Activated naive CD8-positive, alpha-beta T cell (primary cell): ENCODE measurements around the gene PBXIP1.
"Not testable (repeated sequence)": the region's sequence is repeated elsewhere in the genome, so short reads cannot be mapped to it uniquely, and the experiment has no call there.

Experiments used
- H3K27ac Mint-ChIP-seq: one replicate; pipeline ENCODE4 v1.8.0; 2021; ENCODE audit warnings: mixed read lengths
- H3K27me3 Mint-ChIP-seq: one replicate; pipeline ENCODE4 v1.8.0; 2021; ENCODE audit warnings: mixed read lengths
- H3K36me3 Mint-ChIP-seq: one replicate; pipeline ENCODE4 v1.8.0; 2021; ENCODE audit warnings: mixed read lengths
- H3K4me1 Mint-ChIP-seq: one replicate; pipeline ENCODE4 v1.8.0; 2021; ENCODE audit warnings: low read depth, mixed read lengths
- H3K4me3 Mint-ChIP-seq: one replicate; pipeline ENCODE4 v1.8.0; 2021; ENCODE audit warnings: mild to moderate bottlenecking, mixed read lengths
- H3K9me3 Mint-ChIP-seq: one replicate; pipeline ENCODE4 v1.8.0; 2021; ENCODE audit warnings: low read depth, mixed read lengths

PBXIP1 gene

DNA sequence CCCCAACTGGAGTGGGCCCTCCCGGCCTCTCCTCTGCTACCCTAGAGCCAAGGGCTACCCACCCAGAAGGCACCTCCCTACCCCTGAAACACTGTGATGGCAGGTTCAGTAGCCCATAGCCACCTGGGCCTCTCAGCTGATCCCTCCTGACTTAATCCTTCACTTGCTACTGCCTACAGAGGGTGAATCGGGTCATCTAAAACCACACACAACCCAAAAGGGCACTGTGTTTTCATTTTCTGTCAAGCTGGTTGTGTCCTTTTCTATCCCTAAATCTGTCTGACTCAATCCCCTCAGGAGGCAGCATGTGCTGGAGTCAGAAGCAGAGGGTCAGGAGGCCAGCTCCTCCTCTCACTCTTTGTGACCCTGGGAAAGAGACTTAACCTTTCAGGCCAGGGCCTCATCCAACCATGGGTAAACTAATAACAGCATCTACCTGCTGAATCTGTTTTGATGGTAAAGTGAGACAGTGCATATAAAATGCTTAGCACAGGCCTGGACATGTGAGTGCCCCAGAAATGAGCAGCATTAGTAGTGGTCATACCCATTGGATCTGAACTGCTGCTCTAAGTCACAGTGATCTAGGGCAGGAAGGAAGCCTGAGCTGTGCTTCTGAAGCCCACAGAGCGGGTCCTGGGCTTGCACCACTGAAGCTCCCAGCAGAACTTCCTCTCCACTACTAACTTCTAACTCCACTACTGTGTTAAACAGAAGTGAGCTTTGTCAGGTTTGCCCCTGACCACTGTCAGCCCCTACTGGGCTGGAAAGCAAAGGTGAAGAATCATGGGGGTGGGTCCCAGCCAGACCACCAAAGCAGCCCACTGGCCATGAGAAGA lies 30.3 kb downstream of the PBXIP1 start:
- Mint-ChIP-seq H3K27ac (no peak overlapping the region), H3K27me3 (no peaks in the 10 kb centered on the region), H3K4me3 (no peak overlapping the region), H3K4me1 (no peaks in the 10 kb centered on the region), H3K9me3 (no peaks in the 10 kb centered on the region), H3K36me3 (peaks cover 12% of the 10 kb centered on the region)

DNA sequence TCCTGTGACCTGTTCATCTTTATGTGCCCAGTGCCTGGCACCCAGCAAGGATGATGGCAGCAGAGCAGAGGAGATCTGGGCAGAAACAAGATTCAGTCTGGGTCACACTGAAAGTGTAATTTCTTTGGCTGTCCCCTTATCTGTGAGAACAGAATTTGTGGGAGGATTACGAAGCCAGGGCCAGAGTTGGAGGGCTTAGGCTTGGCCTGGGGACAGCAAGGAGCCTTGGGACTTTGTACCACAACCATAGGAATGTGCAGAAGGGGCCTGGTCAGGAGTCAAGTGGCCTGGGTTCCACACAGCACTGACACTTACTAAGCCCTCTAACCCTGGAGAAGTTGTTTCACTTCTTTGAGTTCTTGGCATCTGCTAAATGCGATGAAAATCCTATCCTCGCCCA lies 32.2 kb downstream of the PBXIP1 start:
- H3K36me3 Mint-ChIP-seq, result peaks cover 12% of the 10 kb centered on the region
- H3K27ac Mint-ChIP-seq, result no peak overlapping the region
- no peaks in the 10 kb centered on the region for H3K9me3 Mint-ChIP-seq
- H3K27me3 Mint-ChIP-seq, result no peaks in the 10 kb centered on the region
- H3K4me1 Mint-ChIP-seq, result no peaks in the 10 kb centered on the region
- H3K4me3 Mint-ChIP-seq, result no peak overlapping the region

DNA sequence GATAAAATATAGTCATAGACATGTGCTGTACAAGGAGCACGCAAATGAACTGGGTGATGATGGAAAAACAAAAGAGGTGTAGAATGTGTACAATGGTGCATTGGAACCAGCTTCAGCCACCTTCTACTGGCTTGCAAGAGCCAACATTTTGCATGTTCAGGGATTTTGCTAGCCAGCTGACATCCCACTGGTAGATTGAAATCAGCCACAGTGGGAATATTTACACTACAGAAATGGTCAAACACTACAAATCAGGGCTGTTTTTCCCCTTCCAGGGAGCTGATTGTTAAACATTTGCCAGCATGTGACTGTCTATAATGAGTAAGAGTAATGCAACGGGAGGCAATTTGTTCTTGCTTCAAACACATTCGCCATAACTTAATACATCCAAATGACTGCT lies 42.6 kb downstream of the PBXIP1 start:
- no peak overlapping the region for H3K27ac Mint-ChIP-seq
- no peaks in the 10 kb centered on the region for H3K9me3 Mint-ChIP-seq
- no peaks in the 10 kb centered on the region for H3K4me1 Mint-ChIP-seq
- H3K4me3 Mint-ChIP-seq, result no peak overlapping the region
- peaks cover 4% of the 10 kb centered on the region for H3K36me3 Mint-ChIP-seq
- no peaks in the 10 kb centered on the region for H3K27me3 Mint-ChIP-seq

DNA sequence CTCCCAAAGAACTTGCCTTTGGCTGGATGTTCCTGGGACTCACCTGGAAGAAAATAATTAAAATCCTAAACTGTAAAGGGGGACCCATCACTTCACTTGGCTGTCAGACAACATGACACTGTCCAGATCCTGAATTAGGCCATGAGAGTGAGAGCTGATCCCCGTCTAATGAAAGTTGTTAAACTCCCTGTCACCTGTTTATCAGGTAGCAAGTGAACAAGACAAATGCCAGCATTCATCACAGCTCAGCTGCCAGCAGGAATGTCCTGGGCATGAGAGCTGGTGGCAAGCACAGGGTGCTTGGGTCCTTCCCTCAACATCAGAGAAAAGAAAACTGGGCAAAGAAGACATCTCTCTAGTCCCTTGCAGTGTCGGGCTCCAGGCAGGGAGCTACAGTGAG lies 43.1 kb downstream of the PBXIP1 start:
- Mint-ChIP-seq H3K4me3 (no peak overlapping the region), H3K27me3 (no peaks in the 10 kb centered on the region), H3K27ac (no peak overlapping the region), H3K36me3 (peaks cover 4% of the 10 kb centered on the region), H3K4me1 (no peaks in the 10 kb centered on the region), H3K9me3 (no peaks in the 10 kb centered on the region)

DNA sequence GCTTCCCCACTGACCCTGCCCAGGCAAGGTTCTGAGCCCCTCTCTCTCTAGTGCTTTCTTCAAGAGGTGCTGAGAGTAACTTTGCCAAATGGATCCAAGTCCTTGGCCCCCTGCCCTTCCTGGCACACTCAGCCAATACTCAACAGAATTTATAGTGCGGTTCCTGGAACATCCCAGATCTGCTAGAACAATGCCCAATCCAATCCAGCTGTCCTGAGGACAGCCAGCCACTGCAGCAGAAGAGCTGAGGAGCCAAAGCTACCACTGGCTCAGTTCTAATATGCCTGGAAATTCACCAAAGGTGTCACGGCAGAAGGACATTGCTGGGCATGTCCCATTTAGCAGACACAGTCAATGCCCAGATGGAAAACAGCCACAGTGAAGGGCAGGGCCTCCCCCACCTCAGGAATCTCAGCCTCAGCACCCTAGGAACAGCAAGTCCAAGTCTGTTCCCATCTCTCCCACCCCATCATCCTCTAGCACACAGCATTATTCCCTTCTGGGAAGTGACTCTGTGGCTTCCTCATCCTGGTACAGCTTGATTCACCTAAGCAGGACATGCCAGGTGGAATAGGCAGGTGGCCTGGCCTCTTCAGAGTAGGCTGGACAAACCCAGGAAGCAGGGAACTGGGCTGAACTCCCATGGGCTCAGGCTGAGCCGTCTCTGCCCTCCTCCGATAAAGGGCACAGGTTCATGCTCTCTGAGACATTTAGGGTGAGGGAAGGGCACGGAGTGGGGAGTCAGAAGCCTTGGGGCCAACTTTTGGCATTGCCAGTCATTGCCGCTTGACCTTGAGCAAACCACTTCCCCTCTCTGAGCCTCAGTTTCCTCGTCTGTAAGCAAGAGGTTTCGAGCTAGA lies 44.0 kb downstream of the PBXIP1 start:
- no peaks in the 10 kb centered on the region for H3K27me3 Mint-ChIP-seq
- no peak overlapping the region for H3K4me3 Mint-ChIP-seq
- no peak overlapping the region for H3K27ac Mint-ChIP-seq
- H3K4me1 Mint-ChIP-seq, result no peaks in the 10 kb centered on the region
- H3K36me3 Mint-ChIP-seq, result peaks cover 4% of the 10 kb centered on the region
- no peaks in the 10 kb centered on the region for H3K9me3 Mint-ChIP-seq

DNA sequence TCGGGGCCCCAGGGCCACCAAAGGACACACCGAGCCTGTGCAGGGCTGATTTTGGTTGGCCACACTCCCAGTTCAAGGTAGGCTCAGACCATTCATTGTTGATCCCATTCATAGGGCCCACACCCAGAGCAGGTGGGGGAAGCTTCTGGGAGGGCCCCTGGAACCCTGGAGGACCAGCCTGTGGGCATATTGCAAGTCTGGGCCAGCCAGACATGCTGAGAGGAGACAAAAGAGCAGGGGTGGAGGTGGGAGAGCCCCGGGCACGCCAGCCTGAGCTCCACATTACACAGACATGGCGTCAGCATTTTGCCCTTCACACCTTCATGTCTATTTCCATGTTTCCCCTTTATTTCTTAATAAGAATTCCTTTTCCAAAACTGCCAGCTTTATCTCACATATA lies 45.0 kb downstream of the PBXIP1 start:
- Mint-ChIP-seq H3K27ac (no peak overlapping the region), H3K27me3 (no peaks in the 10 kb centered on the region), H3K36me3 (no peaks in the 10 kb centered on the region), H3K9me3 (no peaks in the 10 kb centered on the region), H3K4me3 (no peak overlapping the region), H3K4me1 (no peaks in the 10 kb centered on the region)

DNA sequence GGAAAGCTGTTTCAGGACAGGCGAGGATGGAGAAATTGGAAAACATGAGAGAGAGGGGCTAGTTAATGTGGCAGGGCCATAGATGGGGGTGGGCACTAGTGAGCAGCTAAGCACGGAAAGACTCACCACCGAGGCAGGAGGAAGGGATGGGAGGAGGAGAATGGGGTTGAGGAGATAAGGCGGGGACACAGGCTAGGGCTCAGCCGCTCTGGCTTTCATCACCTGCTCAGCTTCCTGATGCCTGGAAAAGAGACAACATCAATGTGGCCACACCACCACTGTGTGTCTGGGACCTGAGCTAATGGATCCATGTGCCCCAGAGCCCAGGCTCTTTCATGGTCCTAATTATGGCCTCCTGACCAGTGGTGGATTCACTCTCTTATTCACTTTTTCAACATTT lies 47.0 kb downstream of the PBXIP1 start:
- no peaks in the 10 kb centered on the region for H3K36me3 Mint-ChIP-seq
- H3K4me1 Mint-ChIP-seq, result no peaks in the 10 kb centered on the region
- H3K9me3 Mint-ChIP-seq, result no peaks in the 10 kb centered on the region
- H3K27me3 Mint-ChIP-seq, result no peaks in the 10 kb centered on the region
- H3K27ac Mint-ChIP-seq, result no peak overlapping the region
- H3K4me3 Mint-ChIP-seq, result no peak overlapping the region

DNA sequence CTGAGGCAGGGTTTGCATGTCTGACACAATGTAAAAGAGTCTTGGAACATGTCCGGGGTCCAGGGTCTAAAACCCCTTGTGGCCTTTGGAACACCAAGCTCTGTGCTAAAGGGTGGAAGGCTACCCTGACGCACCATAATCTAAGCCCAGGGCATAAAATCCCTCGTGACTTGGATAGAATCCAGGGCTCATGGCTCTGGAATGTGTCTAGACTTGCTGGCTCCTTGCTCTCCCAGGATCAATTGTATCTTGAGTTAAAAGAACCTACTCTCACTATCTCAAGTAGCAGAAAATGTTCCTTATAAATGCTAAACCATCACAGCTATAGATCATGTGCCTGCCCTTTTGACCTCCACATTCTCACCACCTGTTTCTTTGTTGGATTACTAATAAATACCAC lies 47.8 kb downstream of the PBXIP1 start:
- not testable (repeated sequence) for H3K4me3 Mint-ChIP-seq, H3K27me3 Mint-ChIP-seq, H3K4me1 Mint-ChIP-seq, H3K9me3 Mint-ChIP-seq, H3K36me3 Mint-ChIP-seq, H3K27ac Mint-ChIP-seq

DNA sequence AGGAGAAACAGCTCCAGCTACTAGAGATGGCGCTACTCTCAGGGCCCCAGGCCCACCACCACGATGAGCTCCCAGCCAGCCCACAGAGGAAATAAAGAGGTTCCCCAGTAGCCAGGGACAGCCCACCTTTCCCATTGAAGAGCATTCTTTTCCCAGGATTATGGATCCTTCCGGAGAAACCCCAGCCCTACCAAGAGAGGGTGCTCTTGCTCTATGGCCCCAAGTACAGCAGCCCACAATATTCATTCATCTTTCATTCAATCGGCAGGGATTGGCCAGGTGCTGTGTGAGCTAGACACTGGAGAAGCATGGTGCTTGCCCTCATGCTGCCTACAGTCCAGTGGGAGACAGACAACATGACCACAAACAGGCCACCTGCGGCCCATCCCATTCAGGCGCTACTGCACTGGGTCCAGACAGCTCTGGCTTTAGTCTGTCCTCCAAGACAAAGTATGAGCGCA lies 49.2 kb downstream of the PBXIP1 start:
- no peaks in the 10 kb centered on the region for H3K27me3 Mint-ChIP-seq
- no peaks in the 10 kb centered on the region for H3K36me3 Mint-ChIP-seq
- no peaks in the 10 kb centered on the region for H3K9me3 Mint-ChIP-seq
- no peak overlapping the region for H3K27ac Mint-ChIP-seq
- no peak overlapping the region for H3K4me3 Mint-ChIP-seq
- H3K4me1 Mint-ChIP-seq, result no peaks in the 10 kb centered on the region

DNA sequence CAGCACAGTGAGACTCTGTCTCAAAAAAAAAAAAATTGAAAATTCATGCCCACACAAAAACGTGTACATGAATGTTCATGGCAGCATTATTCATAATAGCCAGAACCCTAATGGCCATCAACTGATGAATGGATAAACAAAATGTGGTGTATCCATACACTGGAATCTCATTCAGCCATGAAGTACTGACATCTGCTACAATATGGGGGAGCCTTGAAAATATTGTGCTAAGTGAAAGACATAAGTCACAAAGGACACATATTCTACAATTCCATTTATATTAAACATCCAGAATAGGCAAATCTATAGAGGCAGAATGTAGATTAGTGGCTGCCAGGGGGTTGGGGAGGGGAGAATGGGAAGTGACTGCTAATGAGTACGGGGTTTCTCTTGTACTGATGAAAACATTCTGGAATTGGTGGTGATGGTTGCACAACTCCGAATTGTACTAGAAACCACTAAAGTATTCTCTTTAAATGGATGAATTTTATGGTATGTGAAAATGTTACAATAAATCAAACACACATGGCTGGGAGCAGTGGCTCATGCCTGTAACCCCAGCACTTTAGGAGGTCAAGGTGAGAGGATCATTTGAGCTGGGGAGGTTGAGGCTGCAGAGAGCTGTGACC lies 52.8 kb downstream of the PBXIP1 start:
- H3K27ac Mint-ChIP-seq, result no peak overlapping the region

DNA sequence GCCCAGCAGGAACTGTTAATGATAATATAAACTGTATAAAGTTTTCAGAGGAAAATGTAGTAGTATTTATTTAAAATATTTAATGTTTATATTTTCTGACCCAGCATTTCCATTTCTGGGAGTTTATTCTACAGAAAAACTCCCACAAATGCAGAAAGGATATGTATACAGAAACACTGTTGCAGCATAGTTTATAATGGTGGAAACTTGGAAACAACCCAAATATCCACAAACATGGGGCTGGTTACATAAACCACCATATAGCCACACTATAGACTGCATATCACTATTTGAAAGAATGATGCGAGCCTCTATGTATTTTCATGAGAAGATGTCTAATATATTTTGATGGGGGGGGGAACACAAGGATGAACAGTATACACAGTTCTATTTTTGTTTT lies 54.3 kb downstream of the PBXIP1 start:
- no peak overlapping the region for H3K27ac Mint-ChIP-seq
- H3K36me3 Mint-ChIP-seq, result no peaks in the 10 kb centered on the region
- no peaks in the 10 kb centered on the region for H3K4me1 Mint-ChIP-seq
- H3K9me3 Mint-ChIP-seq, result no peaks in the 10 kb centered on the region
- no peaks in the 10 kb centered on the region for H3K27me3 Mint-ChIP-seq
- H3K4me3 Mint-ChIP-seq, result no peak overlapping the region

More for the DNA sequence above, 52.8 kb downstream of the PBXIP1 start:
- no peaks in the 10 kb centered on the region for H3K27me3 Mint-ChIP-seq
- H3K36me3 Mint-ChIP-seq, result no peaks in the 10 kb centered on the region
- no peak overlapping the region for H3K4me3 Mint-ChIP-seq
- no peaks in the 10 kb centered on the region for H3K4me1 Mint-ChIP-seq
- no peaks in the 10 kb centered on the region for H3K9me3 Mint-ChIP-seq

DNA sequence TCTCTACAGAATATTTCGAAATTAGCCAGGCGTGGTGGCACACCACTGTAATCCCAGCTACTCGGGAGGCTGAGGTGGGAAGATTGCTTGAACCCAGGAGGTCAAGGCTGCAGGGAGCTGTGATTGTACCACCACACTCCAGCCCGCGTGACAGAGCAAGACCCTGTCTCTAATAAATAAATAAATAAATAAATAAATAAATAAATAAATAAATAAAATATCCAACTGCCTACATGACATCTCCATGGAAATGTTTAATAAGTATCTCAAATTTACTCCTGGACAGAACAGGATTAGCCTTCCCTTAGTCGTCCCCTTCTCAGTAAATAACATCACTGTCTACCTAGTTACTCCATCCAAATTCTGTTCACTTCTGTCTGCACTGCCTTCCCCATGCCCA lies 56.9 kb downstream of the PBXIP1 start:
- no peaks in the 10 kb centered on the region for H3K36me3 Mint-ChIP-seq
- H3K27ac Mint-ChIP-seq, result no peak overlapping the region

DNA sequence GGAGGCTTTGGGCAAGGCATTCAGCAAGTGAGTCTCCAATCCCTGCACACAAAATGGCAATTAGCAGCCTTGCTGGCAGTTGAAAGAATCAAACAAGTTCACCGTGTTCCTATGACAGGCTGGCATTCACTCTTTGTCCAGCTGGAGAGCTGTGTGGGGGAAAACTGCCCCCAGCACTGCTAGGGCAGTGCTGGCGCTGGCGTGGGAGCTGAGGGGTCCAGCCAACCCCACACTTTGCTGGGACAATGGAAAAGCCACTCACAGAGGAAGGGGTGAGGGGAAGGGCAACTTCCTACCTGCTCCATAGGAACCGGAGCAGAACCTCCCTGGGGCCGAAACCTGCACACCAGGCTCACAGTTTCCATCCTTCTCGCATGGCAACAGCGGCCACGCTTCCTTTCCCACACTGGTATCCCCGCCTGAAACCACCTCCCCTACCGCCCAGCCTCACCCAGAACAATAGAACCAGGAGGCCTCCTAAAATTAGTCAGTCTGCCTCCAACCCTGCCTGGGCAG lies 59.1 kb downstream of the PBXIP1 start:
- Mint-ChIP-seq H3K4me1 (no peaks in the 10 kb centered on the region), H3K4me3 (no peak overlapping the region), H3K9me3 (no peaks in the 10 kb centered on the region), H3K27ac (no peak overlapping the region), H3K27me3 (no peaks in the 10 kb centered on the region), H3K36me3 (peaks cover 2% of the 10 kb centered on the region)

More for the DNA sequence above, 56.9 kb downstream of the PBXIP1 start:
- H3K4me1 Mint-ChIP-seq, result no peaks in the 10 kb centered on the region
- H3K9me3 Mint-ChIP-seq, result no peaks in the 10 kb centered on the region
- H3K4me3 Mint-ChIP-seq, result no peak overlapping the region
- H3K27me3 Mint-ChIP-seq, result no peaks in the 10 kb centered on the region

DNA sequence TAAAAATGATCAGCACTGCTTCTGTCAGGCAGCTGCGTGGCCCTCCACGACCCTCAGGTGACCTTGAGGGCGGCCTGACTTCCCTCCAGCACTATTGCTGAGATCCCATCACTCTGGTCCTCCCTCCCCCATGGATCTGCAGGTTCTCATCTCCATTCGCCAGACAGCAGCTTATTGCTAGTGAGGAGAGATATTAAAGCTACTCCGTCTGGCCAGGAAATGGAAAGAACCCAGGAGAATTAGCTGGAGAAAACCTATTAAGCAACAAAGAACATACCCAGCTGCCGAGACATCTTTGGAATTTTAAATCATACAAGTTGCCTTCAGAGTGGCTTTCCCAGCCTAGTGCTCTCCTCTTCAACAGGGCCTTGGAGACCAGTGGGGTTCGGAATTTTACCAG lies 60.1 kb downstream of the PBXIP1 start:
- Mint-ChIP-seq H3K4me3 (no peak overlapping the region), H3K4me1 (no peaks in the 10 kb centered on the region), H3K36me3 (peaks cover 2% of the 10 kb centered on the region), H3K9me3 (no peaks in the 10 kb centered on the region), H3K27me3 (no peaks in the 10 kb centered on the region), H3K27ac (no peak overlapping the region)
